H9 (cell line): Measurements from ENCODE around the gene PRPF19. TPM values are rescaled to one million over a fixed set of nuclear protein-coding genes. Genes with fewer than 3 reads are reported as not detected.

Experiments
- DNase-seq: peaks from one replicate; pipeline ENCODE4 v3.0.0-alpha.2; 2017
- H2AFZ ChIP-seq: one replicate; pipeline ENCODE4 v1.6.1; 2013; ENCODE audit warnings: mild to moderate bottlenecking, low read length, control low read depth, moderate library complexity
- H2AK5ac ChIP-seq: 2 replicates; pipeline ENCODE4 v1.6.1; 2013; ENCODE audit warnings: low read length, control low read depth, mixed read lengths; ENCODE audit not compliant: insufficient read length
- H2BK120ac ChIP-seq: one replicate; pipeline ENCODE4 v1.6.1; 2013; ENCODE audit warnings: low read depth, mild to moderate bottlenecking, low read length, control low read depth, inconsistent platforms; ENCODE audit not compliant: poor library complexity, severe bottlenecking
- H2BK12ac ChIP-seq: 2 replicates; pipeline ENCODE4 v1.6.1; 2013; ENCODE audit warnings: low read length, control low read depth, mixed read lengths, low read depth; ENCODE audit not compliant: insufficient read length
- H2BK15ac ChIP-seq: 2 replicates; pipeline ENCODE4 v1.6.1; 2013; ENCODE audit warnings: low read depth, low read length, control low read depth
- H2BK20ac ChIP-seq: one replicate; pipeline ENCODE4 v1.6.1; 2013; ENCODE audit warnings: low read depth, mild to moderate bottlenecking, low read length, control low read depth, inconsistent platforms; ENCODE audit not compliant: poor library complexity, severe bottlenecking
- H2BK5ac ChIP-seq: 2 replicates; pipeline ENCODE4 v1.6.1; 2013; ENCODE audit warnings: low read length, control low read depth, mixed read lengths; ENCODE audit not compliant: insufficient read length
- H3K14ac ChIP-seq: 2 replicates; pipeline ENCODE4 v1.6.1; 2013; ENCODE audit warnings: low read length, control low read depth; ENCODE audit not compliant: insufficient read depth
- H3K18ac ChIP-seq: 2 replicates; pipeline ENCODE4 v1.6.1; 2013; ENCODE audit warnings: low read depth, mild to moderate bottlenecking, mixed read lengths, low read length, control low read depth; ENCODE audit not compliant: insufficient read length
- H3K23ac ChIP-seq: 2 replicates; pipeline ENCODE4 v1.6.1; 2013; ENCODE audit warnings: low read length, control low read depth, mixed read lengths, low read depth; ENCODE audit not compliant: insufficient read length
- H3K23me2 ChIP-seq: 2 replicates; pipeline ENCODE4 v1.6.1; 2013; ENCODE audit warnings: low read depth, mild to moderate bottlenecking, mixed read lengths, low read length, control low read depth; ENCODE audit not compliant: insufficient read length, poor library complexity, severe bottlenecking
- H3K27ac ChIP-seq: 2 replicates; pipeline ENCODE4 v1.5.1; 2013; ENCODE audit warnings: low read length, control low read depth, mixed read lengths, low read depth; ENCODE audit not compliant: insufficient read length
- H3K27me3 ChIP-seq: 2 replicates; pipeline ENCODE4 v1.6.1; 2013; ENCODE audit warnings: low read length, control low read depth, inconsistent platforms; ENCODE audit not compliant: insufficient read depth
- H3K4ac ChIP-seq: 2 replicates; pipeline ENCODE4 v1.6.1; 2013; ENCODE audit warnings: low read depth, mild to moderate bottlenecking, control low read depth, inconsistent platforms, low read length, moderate library complexity
- H3K4me1 ChIP-seq: 2 replicates; pipeline ENCODE4 v1.6.1; 2013; ENCODE audit warnings: low read length, control low read depth, inconsistent platforms; ENCODE audit not compliant: insufficient read depth
- H3K4me2 ChIP-seq: 2 replicates; pipeline ENCODE4 v1.6.1; 2013; ENCODE audit warnings: low read length, control low read depth, mixed read lengths; ENCODE audit not compliant: insufficient read length, insufficient read depth
- H3K56ac ChIP-seq: 2 replicates; pipeline ENCODE4 v1.6.1; 2013; ENCODE audit warnings: low read depth, mild to moderate bottlenecking, mixed read lengths, low read length, control low read depth; ENCODE audit not compliant: insufficient read length
- H3K79me1 ChIP-seq: 2 replicates; pipeline ENCODE4 v1.6.1; 2013; ENCODE audit warnings: low read depth, mild to moderate bottlenecking, moderate library complexity, low read length, control low read depth, inconsistent platforms; ENCODE audit not compliant: insufficient read depth, poor library complexity, severe bottlenecking
- H3K79me2 ChIP-seq: 2 replicates; pipeline ENCODE4 v1.6.1; 2013; ENCODE audit warnings: low read length, control low read depth, inconsistent platforms; ENCODE audit not compliant: insufficient read depth
- H3K9ac ChIP-seq: 2 replicates; pipeline ENCODE4 v1.6.1; 2013; ENCODE audit warnings: low read length, control low read depth, mixed read lengths; ENCODE audit not compliant: insufficient read length; ENCODE audit errors: extremely low read depth
- H3K9me3 ChIP-seq: one replicate; pipeline ENCODE4 v1.6.1; 2013; ENCODE audit warnings: low read depth, low read length, inconsistent platforms; ENCODE audit not compliant: control insufficient read depth
- H3T11ph ChIP-seq: one replicate; pipeline ENCODE4 v1.6.1; 2013; ENCODE audit warnings: mild to moderate bottlenecking, low read length, control low read depth, inconsistent platforms
- H4K20me1 ChIP-seq: one replicate; pipeline ENCODE4 v1.6.1; 2013; ENCODE audit not compliant: control insufficient read depth, insufficient read length, insufficient read depth
- H4K5ac ChIP-seq: 2 replicates; pipeline ENCODE4 v1.6.1; 2013; ENCODE audit warnings: low read depth, mild to moderate bottlenecking, mixed read lengths, low read length, control low read depth; ENCODE audit not compliant: insufficient read length
- H4K8ac ChIP-seq: replicated peaks from 2 replicates; pipeline ENCODE4 v1.6.1; 2013; ENCODE audit warnings: low read length, control low read depth, mixed read lengths, low read depth; ENCODE audit not compliant: insufficient read length
- H4K91ac ChIP-seq: 2 replicates; pipeline ENCODE4 v1.6.1; 2013; ENCODE audit warnings: low read depth, mild to moderate bottlenecking, moderate library complexity, mixed read lengths, low read length, control low read depth; ENCODE audit not compliant: insufficient read length
- H3K27ac Mint-ChIP-seq, 3 experiments: 2 replicates in 2 of 3; 3 replicates in 1 of 3; pipeline ENCODE4 v1.8.0; 2020 to 2021; ENCODE audit warnings: mixed read lengths in 3 of 3, mild to moderate bottlenecking in 1 of 3, moderate library complexity in 1 of 3
- H3K27me3 Mint-ChIP-seq: 2 replicates; pipeline ENCODE4 v1.8.0; 2021; ENCODE audit warnings: low read depth, mild to moderate bottlenecking, moderate library complexity, mixed read lengths
- H3K36me3 Mint-ChIP-seq, 3 experiments: 2 replicates in 2 of 3; 3 replicates in 1 of 3; pipeline ENCODE4 v1.8.0; 2020 to 2021; ENCODE audit warnings: low read depth in 3 of 3, mixed read lengths in 3 of 3; ENCODE audit not compliant: insufficient read depth in 1 of 3
- H3K4me1 Mint-ChIP-seq, 2 experiments: 2 replicates each; pipeline ENCODE4 v1.8.0; 2020; ENCODE audit warnings: mixed read lengths in 2 of 2
- H3K4me3 Mint-ChIP-seq, 2 experiments: 2 replicates in 1 of 2; 3 replicates in 1 of 2; pipeline ENCODE4 v1.8.0; 2020 to 2021; ENCODE audit warnings: mild to moderate bottlenecking in 2 of 2, mixed read lengths in 2 of 2, moderate library complexity in 1 of 2
- H3K9me3 Mint-ChIP-seq, 2 experiments: 2 replicates in 1 of 2; 3 replicates in 1 of 2; pipeline ENCODE4 v1.8.0; 2020; ENCODE audit warnings: mild to moderate bottlenecking in 2 of 2, mixed read lengths in 2 of 2, moderate library complexity in 1 of 2
- CTCF ChIP-seq: fragments of 200-600 bp; sonication (generic); conservative IDR thresholded peaks from 3 replicates; pipeline ENCODE4 v1.8.0; 2021; ENCODE audit warnings: antibody characterized with exemption, mild to moderate bottlenecking
- WGBS: extraction: QIAGEN DNeasy Blood & Tissue Kit; methylation state at CpG from one replicate; pipeline ENCODE4 v1.1.7; 2013; ENCODE audit warnings: missing lambda C conversion rate, low lambda C conversion rate, mixed read lengths; ENCODE audit not compliant: insufficient read length; ENCODE audit errors: extremely low coverage; 5-methylcytosine and 5-hydroxymethylcytosine counted together
- total RNA-seq: library from RNA; stranded (reverse); gene quantifications from 2 replicates; pipeline ENCODE4 v1.2.1, GENCODE V29; 2021

The PRPF19 gene
- total RNA-seq, 1 experiment from 2014 or later: 130 TPM

GRCh38 chr11:60867871-60868681, 38.3 kb downstream of the PRPF19 start:
- no peaks in the 10 kb centered on the region for H3K36me3 Mint-ChIP-seq
- H3K56ac ChIP-seq: no peak overlapping the region

More at GRCh38 chr11:60867871-60868681, 38.3 kb downstream of the PRPF19 start:
- no peak overlapping the region for H3K4me3 Mint-ChIP-seq
- Histone ChIP-seq H4K20me1 (no peaks in the 10 kb centered on the region), H3K23me2 (no peaks in the 10 kb centered on the region), H2BK5ac (no peak overlapping the region), H4K8ac (no peak overlapping the region), H4K91ac (no peak overlapping the region), H3K27ac (no peak overlapping the region), H3K79me2 (no peaks in the 10 kb centered on the region), H3K79me1 (no peaks in the 10 kb centered on the region), H3K4me2 (no peak overlapping the region), H3K9ac (no peak overlapping the region), H3K4ac (no peak overlapping the region), H4K5ac (no peak overlapping the region), H3K14ac (no peak overlapping the region; the same call in 1 of the 2 replicates), H2AK5ac (no peak overlapping the region), H3K27me3 (no peaks in the 10 kb centered on the region), H2BK120ac (no peak overlapping the region), H2BK20ac (no peak overlapping the region), H3K18ac (no peak overlapping the region), H3K4me1 (no peaks in the 10 kb centered on the region; the same call in 1 of the 2 replicates), H3K9me3 (no peaks in the 10 kb centered on the region), H3T11ph (no peak overlapping the region), H2AFZ (no peak overlapping the region), H2BK12ac (no peak overlapping the region), H2BK15ac (no peak overlapping the region), H3K23ac (no peak overlapping the region)
- peaks cover 2% of the 10 kb centered on the region; the same call in 1 of the 2 replicates for H3K27me3 Mint-ChIP-seq
- no peak for TF ChIP-seq CTCF
- H3K27ac Mint-ChIP-seq: no peak overlapping the region
- peaks cover 3 to 5% of the 10 kb centered on the region in 2 experiments for H3K4me1 Mint-ChIP-seq
- no peak for DNase-seq
- H3K9me3 Mint-ChIP-seq: peaks cover 0 to 2% of the 10 kb centered on the region in 2 experiments; a peak in 1 of 5 replicates
- WGBS: no CpG with 5 or more reads among the region's 10 CpGs
